GM19468 (cell line): ENCODE measurements around the gene MYRIP.
A peak's percentile ranks its signal among the peaks of the same experiment; 100 is the strongest.

Source experiments
- ATAC-seq: cut with Tn5 transposase; IDR thresholded peaks from one replicate; pipeline ENCODE4 v1.9.1; 2021; ENCODE audit warnings: mild to moderate bottlenecking, moderate library complexity, moderate number of reproducible peaks; ENCODE audit not compliant: unreplicated experiment; ENCODE audit errors: extremely low read depth

MYRIP gene

DNA sequence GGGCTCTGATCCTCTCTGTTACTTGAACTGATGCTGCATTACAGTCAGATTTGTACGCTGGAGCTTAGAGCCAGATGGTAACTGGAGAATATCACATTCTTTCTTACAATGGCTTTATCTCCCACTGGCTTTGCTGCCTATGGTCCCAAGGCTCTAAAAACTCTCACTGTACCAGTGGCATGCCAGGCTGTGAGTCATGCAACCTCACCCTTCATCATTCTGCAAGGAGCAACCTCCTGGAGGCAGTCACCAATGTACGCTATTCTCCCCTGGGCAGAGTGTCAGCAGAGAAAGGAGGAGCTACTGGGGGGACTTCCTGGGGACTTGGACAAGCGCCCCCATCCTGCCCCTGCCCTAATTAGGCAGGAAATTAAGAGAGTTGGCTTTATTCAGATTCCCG is 402.2 kb downstream of the MYRIP start:
- no peak for ATAC-seq

DNA sequence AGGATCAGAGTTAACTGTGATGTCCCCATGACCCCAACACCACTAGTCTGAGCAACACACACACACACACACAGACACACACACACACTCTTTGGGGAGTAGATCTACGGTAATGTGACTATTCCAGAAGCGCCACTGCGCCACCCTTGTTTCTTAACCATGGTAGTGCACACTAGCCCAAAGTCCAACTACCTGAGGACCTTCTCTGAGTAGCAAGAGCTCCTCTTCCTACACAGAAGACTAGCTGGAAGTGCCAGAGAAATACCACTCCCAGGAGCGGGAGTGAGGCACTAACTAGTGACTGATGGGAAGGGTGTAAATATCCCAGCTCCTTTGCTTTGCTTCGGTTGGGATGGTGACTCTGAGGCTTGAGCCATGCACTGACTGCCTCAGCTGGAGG is 404.1 kb downstream of the MYRIP start:
- ATAC-seq, result no peak

DNA sequence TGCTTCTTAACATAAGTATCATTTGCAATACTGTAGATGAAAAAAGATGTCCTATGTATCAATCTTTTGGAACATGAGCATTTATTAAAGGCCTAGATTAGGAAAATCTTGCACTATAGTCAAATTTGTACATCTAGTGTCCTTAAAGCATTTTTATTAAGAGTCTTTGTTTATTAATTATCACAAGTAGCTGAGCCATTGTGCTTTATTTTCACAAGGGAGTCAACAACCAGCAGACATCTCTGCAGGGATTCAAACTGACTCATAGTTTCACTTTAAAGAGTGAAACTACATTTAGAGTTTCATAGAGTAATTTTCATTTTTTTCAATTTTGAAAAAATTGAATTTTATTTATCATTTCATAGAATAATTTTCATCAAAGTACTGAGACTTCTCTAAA is 405.6 kb downstream of the MYRIP start:
- no peak for ATAC-seq

DNA sequence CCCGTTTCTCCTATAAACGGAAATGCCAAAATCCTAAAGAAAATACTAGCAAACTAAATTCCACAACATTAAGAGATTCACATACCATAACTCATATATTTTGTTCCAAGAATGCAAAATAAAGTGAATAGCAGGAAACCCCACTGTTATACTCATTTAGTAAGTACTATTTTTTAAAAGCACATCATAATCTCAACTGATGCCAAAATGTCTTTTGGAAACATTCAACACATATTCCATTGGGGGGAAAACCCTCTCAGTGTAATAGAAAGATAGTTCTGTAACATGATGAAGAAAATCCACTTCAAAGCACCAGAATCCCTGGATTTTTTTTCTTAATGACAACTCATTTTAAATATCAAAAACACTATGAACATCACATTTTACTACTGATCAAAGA is 407.1 kb downstream of the MYRIP start:
- no peak for ATAC-seq

DNA sequence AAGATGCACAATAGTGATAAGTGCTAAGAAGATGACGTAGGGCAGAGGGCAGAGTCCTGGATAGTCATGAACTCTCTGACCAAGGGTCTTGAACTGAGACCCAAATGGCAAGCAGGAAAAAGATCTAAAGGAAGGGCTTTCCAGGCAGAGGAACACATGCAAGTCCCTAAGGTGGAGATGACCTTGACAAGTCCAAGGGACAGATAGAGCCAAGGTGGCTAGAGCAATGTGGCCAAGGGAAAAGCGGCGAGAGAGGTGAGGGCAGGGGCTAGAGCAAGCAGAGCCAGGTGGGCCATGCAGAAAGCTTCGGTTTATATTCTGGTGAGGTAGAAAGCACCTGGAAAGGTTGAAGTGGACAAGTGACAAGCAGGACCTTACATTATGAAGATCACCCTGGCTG is 414.4 kb downstream of the MYRIP start:
- no peak for ATAC-seq

DNA sequence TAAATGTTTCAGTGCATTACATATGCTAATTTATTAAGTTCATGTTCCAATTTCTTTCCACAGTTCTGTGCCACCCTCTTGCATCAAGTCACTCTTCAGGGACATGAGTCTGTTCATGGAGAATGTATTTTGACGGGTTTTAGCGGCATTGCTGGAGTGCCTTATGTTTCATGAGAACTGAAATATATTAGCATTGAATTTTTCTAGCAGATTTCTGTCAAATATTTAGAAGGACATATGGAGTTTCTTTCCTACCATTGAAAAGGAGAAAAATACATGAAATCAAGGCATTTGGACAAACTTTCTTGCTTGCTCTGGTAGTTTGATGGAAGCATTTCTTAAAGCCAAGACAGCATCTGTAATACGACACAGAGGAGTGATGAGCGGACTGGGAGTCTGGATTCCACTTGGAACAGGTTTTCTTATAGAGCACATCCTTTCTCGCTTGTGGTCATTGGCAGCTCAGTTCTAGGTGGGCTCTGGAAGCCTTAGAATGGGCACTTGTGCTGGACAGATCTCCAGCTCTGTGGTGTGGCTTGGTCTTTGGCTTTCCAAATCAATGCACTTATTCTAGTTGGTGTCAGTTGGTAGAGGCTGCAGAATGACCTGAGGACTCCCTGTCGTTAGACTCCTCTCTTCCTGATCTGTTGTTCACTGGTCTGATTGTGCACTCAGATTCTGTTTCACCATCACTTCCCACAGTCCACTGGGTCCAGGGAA is 415.5 kb downstream of the MYRIP start:
- ATAC-seq, result no peak

DNA sequence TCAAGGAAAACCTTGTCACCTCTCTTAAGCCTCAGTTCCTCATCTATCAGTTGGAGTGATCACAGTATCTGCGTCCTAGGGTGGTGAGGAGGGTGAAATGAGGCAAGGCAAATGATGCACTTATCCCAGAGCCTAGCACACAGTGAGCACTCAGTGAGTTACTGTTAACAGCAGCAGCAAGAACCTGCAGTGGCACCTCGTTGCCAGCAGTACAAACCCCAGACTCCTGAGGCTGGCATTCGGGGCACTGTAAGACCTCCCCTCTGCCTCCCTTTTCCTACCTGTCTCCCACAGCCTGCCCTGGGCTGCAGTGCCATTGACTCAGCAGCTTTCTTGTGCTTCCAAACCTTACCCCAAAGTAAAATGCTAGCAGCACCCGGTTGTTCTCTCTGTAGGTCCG is 417.2 kb downstream of the MYRIP start:
- ATAC-seq, result no peak

DNA sequence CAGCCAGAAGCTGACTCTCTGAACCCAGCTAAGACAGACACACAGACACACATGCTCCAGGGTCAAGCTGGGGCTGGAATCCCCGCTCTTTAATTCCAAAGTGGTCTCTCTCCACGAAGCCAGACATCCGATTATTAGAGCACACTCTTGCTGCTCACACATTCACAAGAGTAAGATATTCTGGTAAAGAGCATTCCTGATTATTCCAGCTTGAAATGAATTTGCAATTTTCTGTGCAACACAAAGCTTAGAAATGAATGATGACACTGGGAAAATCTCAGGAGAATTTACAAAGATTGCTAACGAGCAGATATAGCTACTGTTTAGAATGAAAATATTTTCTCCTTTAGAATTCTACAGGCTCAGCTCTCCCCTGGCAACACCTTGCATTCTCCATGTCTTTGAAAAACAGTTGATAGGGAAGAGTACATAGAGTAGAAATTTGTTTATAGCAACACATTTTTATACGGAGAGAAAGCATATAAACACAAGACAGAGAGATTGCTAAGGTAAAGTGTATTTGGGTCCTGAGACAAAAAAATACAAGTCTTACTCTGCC is 419.5 kb downstream of the MYRIP start:
- ATAC-seq, result no peak

DNA sequence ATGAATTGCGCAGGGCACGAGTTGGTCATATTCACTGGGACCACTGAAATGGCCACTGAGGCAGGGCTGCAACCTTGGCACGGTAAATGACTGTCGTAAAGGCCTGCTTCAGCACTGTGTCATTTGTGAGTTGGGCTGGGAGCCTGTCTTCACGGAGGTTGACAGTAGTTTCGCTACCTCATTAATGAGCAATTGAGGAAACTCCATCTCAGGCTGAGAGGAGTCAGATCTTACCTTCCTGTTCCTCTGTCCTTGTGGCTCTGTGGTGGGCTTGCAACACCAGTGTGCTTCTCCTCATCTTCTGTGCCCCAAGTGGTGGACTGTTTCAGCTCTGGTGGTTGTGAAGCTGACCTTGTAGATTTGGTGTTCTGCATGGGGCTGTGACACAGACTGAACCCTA is 420.0 kb downstream of the MYRIP start:
- ATAC-seq, result peak; percentile 42

DNA sequence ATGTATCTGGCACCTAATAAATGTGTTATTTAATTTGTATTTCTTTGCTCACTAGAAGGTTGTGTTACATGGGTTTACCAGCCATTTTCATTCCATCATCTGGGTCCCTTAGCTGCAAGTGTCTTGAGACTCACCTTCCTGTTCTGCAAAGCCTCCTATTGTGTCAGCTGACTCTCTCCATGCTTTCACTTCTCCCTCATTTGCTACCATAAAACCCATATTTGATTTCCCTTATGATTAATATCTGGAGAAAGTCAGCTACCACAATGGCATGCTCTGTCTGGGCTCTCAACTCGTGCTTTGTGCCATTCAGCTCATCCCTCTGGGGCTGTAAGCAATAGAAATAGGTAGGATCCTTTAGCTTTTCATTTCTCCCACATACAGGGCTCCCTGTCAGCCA is 420.6 kb downstream of the MYRIP start:
- ATAC-seq, result no peak

DNA sequence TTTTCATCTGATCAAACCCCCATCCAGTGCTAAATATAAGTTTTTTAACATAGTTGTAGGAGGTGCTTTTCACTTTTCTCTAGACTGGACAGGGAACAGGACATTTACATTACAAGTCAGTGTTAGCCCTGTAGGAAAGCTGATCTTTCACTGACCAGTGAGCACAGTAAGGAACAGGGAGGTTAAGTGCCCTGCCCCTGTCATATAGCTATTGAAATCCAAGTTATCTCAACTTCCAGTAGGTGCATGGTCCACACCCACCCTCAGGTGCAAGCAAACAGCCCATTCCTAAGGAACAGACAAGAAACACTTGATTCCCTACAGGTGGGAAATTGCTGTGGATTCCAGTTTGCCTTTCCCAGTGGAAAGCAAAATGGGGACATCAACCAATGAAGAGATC is 421.0 kb downstream of the MYRIP start:
- ATAC-seq, result no peak

DNA sequence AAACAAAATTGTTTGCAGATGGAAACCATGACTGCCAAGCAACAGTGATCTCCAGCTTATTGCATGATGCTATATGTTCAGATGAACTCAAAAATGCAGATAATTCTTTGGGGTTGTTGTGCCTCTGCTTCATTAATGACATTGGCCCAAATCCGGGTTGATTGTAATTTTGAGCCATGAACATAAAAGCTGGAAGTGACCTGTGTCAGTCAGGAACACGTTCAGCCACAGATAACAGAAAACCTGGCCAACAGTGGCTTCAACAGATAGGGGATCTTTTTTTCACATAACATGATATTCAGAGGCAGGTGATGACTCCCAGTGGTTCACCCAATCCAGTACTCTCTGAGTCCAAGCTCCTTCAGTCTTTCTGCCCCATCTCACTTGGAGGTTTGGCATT is 423.2 kb downstream of the MYRIP start:
- no peak for ATAC-seq

DNA sequence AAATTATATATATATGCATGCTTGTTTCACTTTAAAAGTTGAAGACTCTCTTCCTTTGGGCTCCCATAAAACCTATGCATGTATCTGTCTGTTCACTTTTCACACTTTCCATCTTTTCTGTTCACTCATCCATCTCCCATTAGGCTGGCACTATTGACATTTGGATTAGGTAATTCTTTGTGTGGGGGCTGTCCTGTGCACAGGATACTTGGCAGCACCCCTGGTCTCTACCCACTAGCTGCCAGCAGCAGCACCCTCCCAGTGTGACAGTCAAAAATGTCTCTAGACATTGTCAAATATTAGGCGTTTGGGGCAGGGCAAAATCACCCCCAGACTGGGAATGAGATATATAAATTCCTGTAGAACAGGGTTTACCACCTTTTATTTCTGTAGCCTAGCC is 427.8 kb downstream of the MYRIP start:
- no peak for ATAC-seq

DNA sequence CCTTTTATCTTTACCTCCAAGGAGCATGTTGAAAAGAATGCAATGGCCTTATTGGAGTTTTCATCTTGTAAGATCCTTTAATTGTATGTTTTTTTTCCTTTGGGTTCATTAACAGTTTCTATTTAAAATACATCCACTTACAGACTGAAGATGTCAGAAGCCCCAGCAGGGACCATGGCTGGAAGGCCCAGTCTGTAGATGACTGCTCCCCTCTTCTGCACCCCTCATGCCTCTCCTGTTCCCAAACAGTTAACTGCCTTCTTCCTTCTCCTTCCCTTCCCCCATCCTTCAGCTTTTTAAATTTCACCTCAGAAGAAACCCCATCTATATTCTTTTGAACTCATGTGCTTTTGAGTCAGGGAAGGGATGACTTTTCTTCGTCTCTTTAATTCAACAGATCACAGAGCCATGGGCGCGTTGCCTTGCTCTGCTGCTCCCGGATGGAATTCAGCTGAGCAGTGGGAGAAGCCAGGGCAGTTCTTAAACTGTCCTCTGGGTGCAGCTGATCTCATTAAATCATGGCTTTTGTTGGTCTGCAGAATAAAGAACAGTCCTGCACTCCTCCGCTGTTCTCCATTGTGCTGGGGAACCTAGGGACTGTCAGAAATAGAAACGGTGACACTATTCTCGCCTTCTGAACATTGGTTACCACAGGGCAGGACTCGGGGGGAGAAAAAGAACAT is 428.6 kb downstream of the MYRIP start:
- no peak for ATAC-seq

DNA sequence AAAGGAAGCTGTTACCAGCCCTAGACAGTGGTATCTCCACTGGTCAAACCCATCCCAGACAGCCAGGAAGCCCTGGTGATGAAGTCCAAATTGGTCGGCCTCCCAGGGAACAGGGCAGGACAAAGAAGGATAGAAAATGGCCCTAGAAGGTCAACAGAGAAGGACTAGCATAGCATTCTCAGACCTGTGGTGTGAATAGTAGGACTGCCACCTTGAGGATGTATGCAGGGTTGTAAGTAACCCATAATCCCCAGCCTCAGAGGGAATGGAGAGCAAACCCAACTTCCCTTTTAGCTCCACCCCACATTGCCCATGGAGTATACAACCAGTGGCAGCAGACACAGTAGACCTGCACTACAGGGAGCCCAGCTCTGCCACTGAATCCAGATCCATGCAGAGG is 431.5 kb downstream of the MYRIP start:
- ATAC-seq, result no peak

DNA sequence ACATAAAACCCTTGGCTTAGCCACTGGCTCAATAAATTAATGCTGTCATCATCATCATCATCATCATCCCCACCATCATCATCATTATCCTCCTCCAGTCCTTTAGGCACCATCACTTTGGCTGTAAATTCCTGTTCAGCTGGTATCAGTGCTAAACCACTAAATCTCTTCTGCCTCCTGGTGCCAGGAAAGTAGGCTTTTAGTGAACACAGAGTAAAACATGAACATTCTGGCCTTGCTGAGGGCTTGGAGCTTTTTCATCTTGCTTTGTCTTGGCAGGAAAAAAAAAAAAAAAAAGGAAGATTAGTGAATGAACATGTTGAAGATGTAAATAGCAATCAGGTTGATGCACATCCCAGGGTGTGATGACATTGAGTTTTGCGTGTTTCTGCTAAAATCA is 432.8 kb downstream of the MYRIP start:
- no peak for ATAC-seq

DNA sequence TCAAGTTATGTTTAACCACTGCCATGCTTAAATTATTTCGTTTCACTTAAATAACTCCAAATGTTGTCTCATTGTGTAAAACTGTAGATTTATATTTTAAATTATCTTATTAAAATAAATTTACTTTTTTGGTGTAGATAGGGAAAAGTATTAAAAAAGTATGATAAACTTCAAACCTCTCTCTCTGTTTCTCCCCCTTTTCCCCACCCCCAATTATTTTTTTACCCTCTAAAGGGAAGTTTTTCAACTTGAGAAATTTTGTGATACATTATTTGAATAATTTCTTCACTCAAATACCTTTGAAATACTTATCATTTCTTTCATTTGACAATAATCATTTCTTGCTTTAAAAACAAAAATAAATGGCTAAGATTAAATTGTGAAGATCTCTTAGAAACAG is 433.2 kb downstream of the MYRIP start:
- ATAC-seq, result no peak

DNA sequence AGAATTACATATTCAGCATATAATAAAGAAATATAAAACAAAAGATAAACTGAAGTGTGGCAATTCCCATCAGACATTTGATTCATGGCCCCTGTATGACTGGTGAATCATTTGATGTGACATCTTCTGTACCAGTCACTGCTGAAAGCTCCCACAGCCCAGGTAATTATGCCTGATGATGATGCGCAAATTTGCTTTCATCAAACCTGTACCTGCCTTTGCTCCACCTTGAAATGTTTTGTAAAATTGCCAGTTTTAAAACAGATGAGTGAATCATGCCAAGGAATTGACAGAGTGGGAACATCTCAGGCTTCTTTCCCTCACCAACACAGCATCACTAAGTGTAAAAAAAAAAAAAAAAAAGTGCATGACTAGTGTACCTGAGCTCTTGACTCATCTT is 433.6 kb downstream of the MYRIP start:
- ATAC-seq, result no peak

DNA sequence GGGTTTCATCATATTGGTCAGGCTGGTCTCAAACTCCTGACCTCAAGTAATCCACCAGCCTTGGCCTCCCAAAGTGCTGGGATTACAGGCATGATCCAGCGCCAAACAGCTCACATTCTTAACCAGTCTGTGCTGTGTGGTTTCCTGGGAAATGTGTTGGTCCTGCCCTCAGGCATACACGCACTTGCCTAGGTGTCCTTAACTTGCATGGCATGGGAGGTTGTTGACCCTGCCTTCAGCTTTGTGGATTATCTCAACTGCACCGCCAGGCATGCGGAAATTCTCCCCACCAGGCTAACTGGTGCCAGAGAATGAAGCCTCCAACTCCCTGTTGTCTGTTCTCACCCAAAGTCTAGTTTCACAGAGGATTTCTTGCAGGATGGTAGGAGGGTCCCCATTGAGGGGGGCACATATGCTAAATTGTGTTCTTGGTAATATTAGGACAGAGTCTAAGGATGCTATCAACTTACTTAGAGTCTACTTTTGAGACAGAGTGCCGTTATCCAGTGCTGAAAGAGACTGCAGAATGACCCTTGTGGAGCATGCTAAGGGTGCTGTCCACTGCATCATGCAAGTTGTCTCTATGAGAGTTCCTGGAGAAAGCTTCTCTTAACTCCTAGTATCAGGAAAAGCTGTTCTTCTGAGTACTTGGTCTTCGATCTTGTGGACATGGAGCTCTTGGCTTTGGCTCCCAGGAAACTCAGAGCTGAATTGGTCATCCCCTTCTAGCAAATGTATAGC is 438.5 kb downstream of the MYRIP start:
- ATAC-seq, result no peak

DNA sequence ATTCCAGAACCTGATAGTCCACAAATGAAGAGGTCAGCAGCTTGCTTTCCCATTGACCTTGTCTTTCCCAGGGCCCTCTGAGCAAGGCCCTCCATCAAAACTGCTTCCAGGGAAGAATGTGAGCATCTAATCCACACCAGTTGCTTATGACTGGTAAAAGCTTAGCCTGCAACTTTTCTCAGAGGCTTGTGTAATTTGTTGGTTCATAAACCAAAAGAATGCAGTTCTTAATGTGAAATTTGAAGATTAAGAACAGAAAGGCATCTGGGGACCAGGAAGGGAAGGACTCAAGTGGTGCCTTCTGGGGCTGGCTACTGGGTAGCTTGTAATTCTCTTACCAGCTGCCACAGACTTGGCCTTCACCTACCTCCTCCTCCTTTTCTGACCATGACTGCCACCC is 439.2 kb downstream of the MYRIP start:
- no peak for ATAC-seq

DNA sequence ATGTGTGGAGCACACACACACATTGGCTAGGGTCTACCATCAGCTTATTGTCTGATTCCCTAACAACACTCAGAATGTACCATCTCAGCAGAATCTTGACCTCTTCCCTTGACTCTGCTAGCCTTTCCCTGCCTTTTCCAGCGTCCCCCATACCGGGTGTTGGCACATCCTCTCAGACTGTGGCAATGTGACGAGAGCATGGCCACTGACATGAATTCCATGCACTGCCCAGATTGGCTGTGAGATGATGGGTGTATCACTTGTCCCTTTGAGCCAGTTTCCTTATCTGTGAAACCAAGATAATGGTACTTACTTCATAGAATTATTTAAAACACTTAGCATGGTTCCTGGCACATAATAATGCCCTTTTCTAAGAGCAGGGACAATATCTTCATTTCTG is 439.8 kb downstream of the MYRIP start:
- ATAC-seq, result no peak
